ENCODE measurements around the gene SAMD4A. TPM values are rescaled to one million over a fixed set of nuclear protein-coding genes. Genes with fewer than 3 reads are reported as not detected.

Gene SAMD4A
- total and polyA plus RNA-seq, 2 of the 4 experiments (the other 2 are of a cell fraction) = 22.9 to 38.2 TPM

- Histone ChIP-seq H2BK5ac (ENCODE audit: low read depth, low read length, poor library complexity, severe bottlenecking) (peak overlapping the region; percentile 94), H3K4me2 (ENCODE audit: low read depth, low read length) (peak overlapping the region; percentile 83), H3K4me3 (ENCODE audit: insufficient read depth, low read depth, low read length) (peak overlapping the region; percentile 31; the same call in 1 of the 2 replicates), H2AK9ac (replicated peaks; ENCODE audit: low read depth, low read length, poor library complexity) (no peak overlapping the region), H3K14ac (replicated peaks; ENCODE audit: low read depth, low read length) (peak overlapping the region; percentile 95), H2BK15ac (ENCODE audit: low read depth, low read length) (peak overlapping the region; percentile 84; the same call in 2 of the 3 replicates), H3K36me3 (ENCODE audit: control insufficient read depth, insufficient read depth, low read length) (peaks cover 11% of the 10 kb centered on the region), H3K18ac (ENCODE audit: low read depth, low read length) (peak overlapping the region; percentile 92; the same call in 1 of the 2 replicates), H3K79me1 (ENCODE audit: low read depth in 1 of 2, low read length in 2 of 2) (peaks cover 12 to 58% of the 10 kb centered on the region in 2 experiments), H3K9ac (ENCODE audit: low read depth, low read length) (peak overlapping the region; percentile 58; the same call in 1 of the 2 replicates), H3K4ac (ENCODE audit: low read depth, low read length) (peak overlapping the region; percentile 91; the same call in 1 of the 2 replicates), H3K27ac (ENCODE audit: insufficient read depth, low read length) (peak overlapping the region; percentile 94), H4K5ac (ENCODE audit: low read depth, low read length) (peak overlapping the region; percentile 77; the same call in 1 of the 2 replicates), H2AFZ (replicated peaks; ENCODE audit: low read length, poor library complexity) (no peak overlapping the region), H4K20me1 (ENCODE audit: insufficient read depth, low read length) (peaks cover 31% of the 10 kb centered on the region), H2BK120ac (ENCODE audit: low read depth, low read length) (peak overlapping the region; percentile 91), H3K23ac (ENCODE audit: low read depth, low read length) (peak overlapping the region; percentile 97; the same call in 1 of the 2 replicates), H3K4me1 (ENCODE audit: control insufficient read depth, insufficient read depth, low read length) (peaks cover 23% of the 10 kb centered on the region), H3K56ac (ENCODE audit: extremely low read depth, insufficient read depth, low read length) (peak overlapping the region; percentile 83), H4K8ac (ENCODE audit: low read depth in 2 of 2, low read length in 2 of 2) (peak overlapping the region; percentile 29 to 89; a peak in 3 of 4 replicates), H2AK5ac (ENCODE audit: low read depth, low read length) (peak overlapping the region; percentile 79), H3K27me3 (ENCODE audit: control insufficient read depth, insufficient read depth, low read length) (no peaks in the 10 kb centered on the region), H3K9me1 (ENCODE audit: insufficient read depth, low read length) (peaks cover 10% of the 10 kb centered on the region), H3K9me3 (ENCODE audit: control insufficient read depth, insufficient read depth, low read length) (peaks cover 2% of the 10 kb centered on the region; the same call in 1 of the 2 replicates), H4K91ac (ENCODE audit: insufficient read depth, low read depth, low read length) (peak overlapping the region; percentile 85), H2BK20ac (ENCODE audit: low read depth, low read length) (peak overlapping the region; percentile 92)
- in situ Hi-C loops (cut with MboI; ENCODE audit: low sequenced_read_pairs) (no loop called here), intact Hi-C loops (cut with micrococcal nuclease) (no loop called here), dilution Hi-C loops (cut with HindIII; ENCODE audit: low sequenced_read_pairs, unreplicated experiment) (no loop called here)
- WGBS, 2 experiments (ENCODE audit: extremely low coverage in 2 of 2, insufficient read length in 1 of 2) = no CpG with 5 or more reads among the region's 5 CpGs
- ATAC-seq (ENCODE audit: low read depth) (0 out of 2 replicates have a peak, but pooled peaks have one; percentile 1), DNase-seq (peak; percentile 95)
- ChIA-PET POLR2A (ENCODE audit: unreplicated experiment) (interaction anchor here (0.5 kb wide), 1 partner anchor 41 kb away, joined by 3 read pairs; no protein-coding TSS in a partner anchor), CTCF (interaction anchor here (0.6 kb wide), 1 partner anchor 151 kb away, joined by 3 read pairs; no protein-coding TSS in a partner anchor)
- BruUV-seq (replicated peaks) = no TSS peak
- TF ChIP-seq MXI1 (IDR thresholded peaks at IDR 0.05; ENCODE audit: borderline replicate concordance, low read depth, low read length) (no peak), ELK1 (IDR thresholded peaks at IDR 0.05; ENCODE audit: borderline replicate concordance, low read depth, low read length) (no peak), MAFK (IDR thresholded peaks at IDR 0.05; ENCODE audit: low read depth, low read length) (peak; percentile 38; the same call in 1 of the 2 replicates), CHD1 (IDR thresholded peaks at IDR 0.05; ENCODE audit: low read depth, low read length) (no peak), USF2 (IDR thresholded peaks at IDR 0.05; ENCODE audit: low read depth, low read length) (no peak), RFX5 (IDR thresholded peaks at IDR 0.05; ENCODE audit: low read depth, low read length) (no peak), BHLHE40 (IDR thresholded peaks at IDR 0.05; ENCODE audit: low read depth, low read length) (0 out of 2 replicates have a peak, but pooled peaks have one; percentile 7), CTCF (conservative IDR thresholded peaks at IDR 0.05; ENCODE audit: low read depth, low read length) (no peak), POLR2A (IDR thresholded peaks at IDR 0.05; ENCODE audit: low read depth, low read length) (no peak), MAZ (IDR thresholded peaks at IDR 0.05; ENCODE audit: borderline replicate concordance, low read depth, low read length) (no peak), SMC3 (IDR thresholded peaks at IDR 0.05; ENCODE audit: low read depth, low read length) (no peak), RCOR1 (IDR thresholded peaks at IDR 0.05; ENCODE audit: insufficient replicate concordance, low read length) (no peak), CEBPB (IDR thresholded peaks at IDR 0.05; ENCODE audit: low read depth, low read length) (peak; percentile 76)
These were observed 3.9 kb downstream of the SAMD4A start for GRCh38 chr14:54570631-54571415.
